KG1 (cell line): Measurements from ENCODE around the gene CHRDL2.

Experiments
- DNase-seq: peaks from one replicate; lab custom pipeline; 2025; lab: John Stamatoyannopoulos, UW

The CHRDL2 gene

GRCh38 chr11:74685338-74685737, 45.9 kb downstream of the CHRDL2 start:
- DNase-seq: no peak

GRCh38 chr11:74684661-74685060, 46.6 kb downstream of the CHRDL2 start:
- DNase-seq: no peak

GRCh38 chr11:74683941-74684481, 47.2 kb downstream of the CHRDL2 start:
- DNase-seq: no peak

- DNase-seq: no peak
Measured at GRCh38 chr11:74683279-74683871, 47.9 kb downstream of the CHRDL2 start.

GRCh38 chr11:74682731-74683278, 48.4 kb downstream of the CHRDL2 start:
- no peak for DNase-seq

- no peak for DNase-seq
Measured at GRCh38 chr11:74681686-74682651, 49.3 kb downstream of the CHRDL2 start.

GRCh38 chr11:74680703-74681531, 50.3 kb downstream of the CHRDL2 start:
- DNase-seq: no peak

GRCh38 chr11:74680035-74680671, 51.1 kb downstream of the CHRDL2 start:
- DNase-seq: no peak

GRCh38 chr11:74679513-74679865, 51.7 kb downstream of the CHRDL2 start:
- DNase-seq: no peak

- no peak for DNase-seq
Measured at GRCh38 chr11:74678591-74679512, 52.4 kb downstream of the CHRDL2 start.

GRCh38 chr11:74678041-74678440, 53.2 kb downstream of the CHRDL2 start:
- no peak for DNase-seq

- DNase-seq: no peak
Measured at GRCh38 chr11:74677131-74677530, 54.1 kb downstream of the CHRDL2 start.

GRCh38 chr11:74676596-74676995, 54.6 kb downstream of the CHRDL2 start:
- DNase-seq: no peak

- no peak for DNase-seq
Measured at GRCh38 chr11:74675761-74676160, 55.5 kb downstream of the CHRDL2 start.

GRCh38 chr11:74673693-74674360, 57.4 kb downstream of the CHRDL2 start:
- no peak for DNase-seq

GRCh38 chr11:74672956-74673692, 58.1 kb downstream of the CHRDL2 start:
- DNase-seq: no peak

- DNase-seq: no peak
Measured at GRCh38 chr11:74672332-74672955, 58.8 kb downstream of the CHRDL2 start.

- no peak for DNase-seq
Measured at GRCh38 chr11:74671520-74672196, 59.6 kb downstream of the CHRDL2 start.
